Trophoblast cell (in vitro differentiated cells and primary cell): ENCODE data around the gene RBFOX2.
"Not testable (repeated sequence)": the region's sequence is repeated elsewhere in the genome, so short reads cannot be mapped to it uniquely, and the experiment has no call there.

ENCODE experiments used
- DNase-seq, 2 donors: peaks; one replicate each; pipeline ENCODE4 v3.0.0-alpha.2; 2016
- H2AFZ ChIP-seq: 2 replicates; pipeline ENCODE4 v1.6.1; 2013; ENCODE audit warnings: low read length, moderate library complexity, mild to moderate bottlenecking; ENCODE audit not compliant: insufficient read depth, poor library complexity
- H2AK5ac ChIP-seq: 2 replicates; pipeline ENCODE4 v1.6.1; 2013; ENCODE audit warnings: mild to moderate bottlenecking, low read length
- H2BK120ac ChIP-seq: 2 replicates; pipeline ENCODE4 v1.6.1; 2013; ENCODE audit warnings: low read length, mild to moderate bottlenecking, moderate library complexity; ENCODE audit not compliant: insufficient read depth, poor library complexity
- H2BK12ac ChIP-seq: 2 replicates; pipeline ENCODE4 v1.6.1; 2013; ENCODE audit warnings: mild to moderate bottlenecking, low read length, moderate library complexity
- H2BK5ac ChIP-seq: 2 replicates; pipeline ENCODE4 v1.6.1; 2013; ENCODE audit warnings: low read length, low read depth, moderate library complexity, mild to moderate bottlenecking; ENCODE audit not compliant: poor library complexity
- H3K14ac ChIP-seq: 2 replicates; pipeline ENCODE4 v1.6.1; 2013; ENCODE audit warnings: mild to moderate bottlenecking, low read length
- H3K18ac ChIP-seq: 2 replicates; pipeline ENCODE4 v1.6.1; 2013; ENCODE audit warnings: mild to moderate bottlenecking, low read length
- H3K23ac ChIP-seq: 2 replicates; pipeline ENCODE4 v1.6.1; 2013; ENCODE audit warnings: low read length
- H3K27ac ChIP-seq: 2 replicates; pipeline ENCODE4 v1.5.1; 2013; ENCODE audit warnings: low read depth, mild to moderate bottlenecking, inconsistent platforms, low read length, moderate library complexity
- H3K27me3 ChIP-seq: 2 replicates; pipeline ENCODE4 v1.6.1; 2013; ENCODE audit warnings: inconsistent platforms, mild to moderate bottlenecking, low read length, moderate library complexity; ENCODE audit not compliant: insufficient read depth
- H3K36me3 ChIP-seq, 2 experiments: 1 replicate in 1 of 2; 2 replicates in 1 of 2; pipeline ENCODE4 v1.6.1; 2013; ENCODE audit warnings: low read length in 2 of 2, mild to moderate bottlenecking in 2 of 2, moderate library complexity in 1 of 2; ENCODE audit not compliant: insufficient read depth in 2 of 2, control insufficient read depth in 1 of 2
- H3K4ac ChIP-seq: 2 replicates; pipeline ENCODE4 v1.6.1; 2013; ENCODE audit warnings: low read depth, mild to moderate bottlenecking, low read length, moderate library complexity
- H3K4me1 ChIP-seq, 2 experiments: 1 replicate in 1 of 2; 2 replicates in 1 of 2; pipeline ENCODE4 v1.6.1; 2013; ENCODE audit warnings: low read length in 2 of 2, mild to moderate bottlenecking in 2 of 2, moderate library complexity in 1 of 2; ENCODE audit not compliant: insufficient read depth in 2 of 2, control insufficient read depth in 1 of 2
- H3K4me2 ChIP-seq: 2 replicates; pipeline ENCODE4 v1.6.1; 2013; ENCODE audit warnings: inconsistent platforms, mild to moderate bottlenecking, low read length, moderate library complexity
- H3K4me3 ChIP-seq: 2 replicates; pipeline ENCODE4 v1.5.1; 2013; ENCODE audit warnings: mild to moderate bottlenecking, low read depth, low read length, inconsistent platforms
- H3K79me1 ChIP-seq: one replicate; pipeline ENCODE4 v1.6.1; 2013; ENCODE audit warnings: low read length
- H3K79me2 ChIP-seq: 2 replicates; pipeline ENCODE4 v1.6.1; 2013; ENCODE audit warnings: low read length, mild to moderate bottlenecking; ENCODE audit not compliant: control insufficient read depth, insufficient read depth, poor library complexity
- H3K9ac ChIP-seq: 2 replicates; pipeline ENCODE4 v1.6.1; 2013; ENCODE audit warnings: mild to moderate bottlenecking, low read length
- H3K9me3 ChIP-seq: 2 replicates; pipeline ENCODE4 v1.6.1; 2013; ENCODE audit warnings: low read depth, mild to moderate bottlenecking, control low read depth, inconsistent platforms, low read length; ENCODE audit not compliant: insufficient read depth
- H4K12ac ChIP-seq: 2 replicates; pipeline ENCODE4 v1.6.1; 2013; ENCODE audit warnings: low read depth, mild to moderate bottlenecking, low read length, moderate library complexity
- H4K8ac ChIP-seq: 2 replicates; pipeline ENCODE4 v1.6.1; 2013; ENCODE audit warnings: low read depth, mild to moderate bottlenecking, low read length, moderate library complexity
- H4K91ac ChIP-seq: one replicate; pipeline ENCODE4 v1.6.1; 2013; ENCODE audit warnings: low read depth, mild to moderate bottlenecking, low read length, moderate library complexity
- WGBS: extraction: QIAGEN DNeasy Blood & Tissue Kit; methylation state at CpG from one replicate; pipeline ENCODE4 v1.1.7; 2013; ENCODE audit warnings: missing lambda C conversion rate; ENCODE audit not compliant: insufficient read length, insufficient coverage; ENCODE audit errors: extremely low coverage; 5-methylcytosine and 5-hydroxymethylcytosine counted together

Gene RBFOX2

GRCh38 chr22:36056980-36057379 lies 28.4 kb upstream of the RBFOX2 start:
- Histone ChIP-seq H4K8ac (no peak overlapping the region), H2BK12ac (peak overlapping the region; percentile 16), H3K4me3 (no peak overlapping the region), H3K14ac (no peak overlapping the region), H3K9me3 (no peaks in the 10 kb centered on the region), H3K79me2 (no peaks in the 10 kb centered on the region), H3K4me2 (no peak overlapping the region), H3K18ac (no peak overlapping the region), H3K79me1 (peaks cover 13% of the 10 kb centered on the region), H3K23ac (no peak overlapping the region), H3K36me3 (no peaks in the 10 kb centered on the region), H3K27me3 (no peaks in the 10 kb centered on the region), H2AFZ (no peak overlapping the region), H2BK5ac (no peak overlapping the region), H3K4ac (no peak overlapping the region), H3K9ac (no peak overlapping the region), H3K27ac (no peak overlapping the region), H2AK5ac (no peak overlapping the region), H2BK120ac (no peak overlapping the region), H4K91ac (no peak overlapping the region), H4K12ac (no peak overlapping the region), H3K4me1 (peaks cover 9 to 16% of the 10 kb centered on the region in 2 experiments)
- no CpG with 5 or more reads among the region's 1 CpG for WGBS
- DNase-seq = peak in 1 of 2 donors; percentile 21

GRCh38 chr22:36055376-36056295 lies 27.0 kb upstream of the RBFOX2 start:
- Histone ChIP-seq H3K79me2 (no peaks in the 10 kb centered on the region), H3K36me3 (no peaks in the 10 kb centered on the region), H4K91ac (peak overlapping the region; percentile 74), H3K4ac (no peak overlapping the region), H2BK5ac (no peak overlapping the region), H3K4me2 (no peak overlapping the region), H3K27ac (peak overlapping the region; percentile 8), H4K12ac (no peak overlapping the region), H2BK12ac (peak overlapping the region; percentile 84), H3K14ac (peak overlapping the region; percentile 32), H3K9ac (no peak overlapping the region), H3K4me1 (peaks cover 14 to 19% of the 10 kb centered on the region in 2 experiments), H3K4me3 (no peak overlapping the region), H3K9me3 (no peaks in the 10 kb centered on the region), H2AK5ac (peak overlapping the region; percentile 64), H3K79me1 (peaks cover 17% of the 10 kb centered on the region), H3K23ac (no peak overlapping the region), H3K27me3 (no peaks in the 10 kb centered on the region), H3K18ac (peak overlapping the region; percentile 6), H2AFZ (peak overlapping the region; percentile 27), H4K8ac (no peak overlapping the region), H2BK120ac (peak overlapping the region; percentile 53)
- DNase-seq = peak in 1 of 2 donors; percentile 27
- WGBS = no CpG with 5 or more reads among the region's 19 CpGs

GRCh38 chr22:36054446-36054845 lies 25.8 kb upstream of the RBFOX2 start:
- H3K14ac ChIP-seq, H2BK120ac ChIP-seq, H3K79me2 ChIP-seq, H3K4me2 ChIP-seq, H2AK5ac ChIP-seq, H3K4ac ChIP-seq, H2BK5ac ChIP-seq, H3K9ac ChIP-seq, H3K36me3 ChIP-seq, H3K27me3 ChIP-seq, H4K8ac ChIP-seq, H3K4me3 ChIP-seq, H4K12ac ChIP-seq, H2AFZ ChIP-seq, H3K18ac ChIP-seq, H3K23ac ChIP-seq, H3K27ac ChIP-seq, H3K9me3 ChIP-seq, H4K91ac ChIP-seq: not testable (repeated sequence)
- peak; percentile 56 to 63 for DNase-seq
- WGBS = no CpG with 5 or more reads among the region's 10 CpGs
- Histone ChIP-seq H3K4me1 (peaks cover 19 to 22% of the 10 kb centered on the region in 2 experiments), H3K79me1 (peaks cover 23% of the 10 kb centered on the region), H2BK12ac (peak overlapping the region; percentile 92)

- Histone ChIP-seq H3K23ac (no peak overlapping the region), H2AFZ (peak overlapping the region; percentile 24), H3K4ac (peak overlapping the region; percentile 21), H3K9me3 (no peaks in the 10 kb centered on the region), H3K4me1 (peaks cover 23 to 26% of the 10 kb centered on the region in 2 experiments), H3K27ac (peak overlapping the region; percentile 100), H4K91ac (peak overlapping the region; percentile 80), H3K9ac (no peak overlapping the region), H4K8ac (peak overlapping the region; percentile 20), H2BK5ac (peak overlapping the region; percentile 23), H3K4me2 (no peak overlapping the region), H2BK120ac (peak overlapping the region; percentile 49), H3K14ac (peak overlapping the region; percentile 76), H2BK12ac (peak overlapping the region; percentile 23), H4K12ac (no peak overlapping the region), H3K79me2 (no peaks in the 10 kb centered on the region), H3K36me3 (no peaks in the 10 kb centered on the region), H3K18ac (peak overlapping the region; percentile 31), H3K4me3 (no peak overlapping the region), H2AK5ac (peak overlapping the region; percentile 25), H3K79me1 (peaks cover 25% of the 10 kb centered on the region), H3K27me3 (no peaks in the 10 kb centered on the region)
- no CpG with 5 or more reads among the region's 1 CpG for WGBS
- DNase-seq = peak in 1 of 2 donors; percentile 46
Observed at GRCh38 chr22:36053242-36054147, 24.9 kb upstream of the RBFOX2 start.
